Mucosa of stomach (tissue), 1 donor: ENCODE data around the gene GIMAP5.

Source experiments
- H3K27me3 ChIP-seq: one replicate; pipeline ENCODE4 v1.7.0; 2013; ENCODE audit warnings: mild to moderate bottlenecking, low read length; ENCODE audit not compliant: control insufficient read depth, insufficient read depth
- H3K36me3 ChIP-seq: one replicate; pipeline ENCODE4 v1.7.0; 2013; ENCODE audit warnings: low read length; ENCODE audit not compliant: control insufficient read depth, insufficient read depth
- H3K4me1 ChIP-seq: one replicate; pipeline ENCODE4 v1.7.0; 2013; ENCODE audit warnings: mild to moderate bottlenecking, low read length; ENCODE audit not compliant: control insufficient read depth, insufficient read depth
- H3K4me3 ChIP-seq: one replicate; pipeline ENCODE4 v1.7.0; 2013; ENCODE audit warnings: low read length
- H3K9ac ChIP-seq: one replicate; pipeline ENCODE4 v1.7.0; 2013; ENCODE audit warnings: mild to moderate bottlenecking, low read length, moderate library complexity
- H3K9me3 ChIP-seq: one replicate; pipeline ENCODE4 v1.7.0; 2013; ENCODE audit warnings: mild to moderate bottlenecking, low read length, moderate library complexity; ENCODE audit not compliant: control insufficient read depth
- donor health status: Pancreatic carcinoma.

GIMAP5 gene

DNA sequence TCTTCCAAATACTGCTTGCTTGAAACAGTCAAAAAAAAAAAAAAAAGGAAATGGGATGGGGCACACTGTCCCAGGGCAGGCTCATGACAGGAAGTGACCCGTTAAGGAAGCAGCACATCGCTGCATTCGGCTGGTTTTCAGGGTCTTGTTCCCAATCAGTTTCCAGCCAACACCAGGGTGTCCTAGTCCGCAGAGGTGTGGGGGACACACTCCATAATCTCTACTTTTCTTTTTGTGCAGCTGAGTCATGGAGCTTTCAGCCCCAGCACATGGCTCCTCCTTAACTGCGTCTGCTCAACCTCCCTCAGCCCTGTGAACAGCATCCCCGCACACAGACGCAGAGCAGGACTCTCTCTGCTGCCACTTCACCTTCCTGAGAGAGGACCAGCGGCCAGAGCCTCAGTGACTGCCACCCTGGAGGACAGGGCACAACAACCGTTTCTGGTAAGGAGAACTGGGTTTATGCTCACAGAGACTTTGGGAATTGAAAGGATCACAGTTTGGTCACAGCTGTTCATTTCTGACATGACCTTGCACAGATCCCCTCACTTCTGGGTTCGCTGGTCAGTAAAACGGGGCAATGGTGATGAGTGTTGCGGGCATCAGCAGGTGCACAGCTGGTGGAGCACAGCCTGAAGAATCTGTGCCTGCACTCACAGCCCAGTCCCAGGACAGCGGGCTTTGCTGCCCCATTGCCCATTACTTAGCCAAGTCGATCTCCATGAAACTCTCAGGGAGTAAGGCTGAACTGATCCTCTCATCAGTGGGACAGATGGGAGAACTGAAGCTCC is at the start of gene GIMAP5:
Gene GIMAP5, plus strand, starts transcription at position 154 of the 791 bp plus-strand sequence. CDS start 3,467 bp downstream, outside the sequence.
- Histone ChIP-seq H3K4me1 (no peaks in the 10 kb centered on the region), H3K9ac (peak within 1 kb of the TSS; percentile 30), H3K9me3 (no peaks in the 10 kb centered on the region), H3K36me3 (no peaks in the 10 kb centered on the region), H3K4me3 (no peak within 1 kb of the TSS), H3K27me3 (peaks cover 4% of the 10 kb centered on the region)

DNA sequence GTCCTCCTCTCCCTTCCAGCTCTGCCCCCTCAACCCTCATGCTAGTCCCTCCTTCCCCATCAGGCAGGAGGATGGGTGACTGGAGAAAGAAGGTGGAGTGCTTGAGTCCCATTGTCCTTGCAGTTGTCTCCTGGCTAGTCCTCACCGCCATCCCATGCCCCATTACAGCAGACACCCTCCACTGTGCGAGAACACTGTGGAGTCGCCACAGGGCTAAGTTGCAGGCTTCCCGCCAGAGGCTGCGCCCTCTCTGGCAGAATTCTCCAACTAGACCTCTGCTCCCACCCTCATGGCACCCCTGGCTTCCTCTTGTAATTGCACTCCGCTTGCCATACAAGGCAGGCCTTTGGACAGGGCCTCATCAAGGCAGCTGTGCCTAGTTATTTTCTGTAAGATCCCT is 48.6 kb upstream of the GIMAP5 start:
- no peak overlapping the region for H3K4me3 ChIP-seq
- no peaks in the 10 kb centered on the region for H3K27me3 ChIP-seq
- H3K4me1 ChIP-seq = no peaks in the 10 kb centered on the region
- no peaks in the 10 kb centered on the region for H3K9me3 ChIP-seq
- no peak overlapping the region for H3K9ac ChIP-seq
- H3K36me3 ChIP-seq = no peaks in the 10 kb centered on the region

DNA sequence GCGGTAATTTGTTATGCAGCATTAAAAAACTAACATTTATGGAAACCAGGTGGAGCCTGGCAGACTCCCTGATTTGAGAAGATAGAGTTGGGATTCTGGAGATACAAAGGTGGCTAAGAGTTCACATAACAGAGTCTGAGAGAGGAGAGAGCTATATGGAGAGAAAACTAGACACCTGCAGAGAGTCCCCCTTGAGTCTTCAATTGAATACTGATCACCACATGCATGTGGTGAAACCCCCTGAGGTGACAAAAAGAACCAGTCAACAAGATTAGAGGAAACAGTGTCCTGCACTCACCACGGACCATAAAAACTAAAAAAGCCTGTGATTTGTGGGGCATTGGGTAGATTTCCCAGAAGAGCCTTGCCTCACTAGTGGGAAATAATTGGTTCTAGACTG is 41.6 kb upstream of the GIMAP5 start:
- Histone ChIP-seq H3K36me3 (no peaks in the 10 kb centered on the region), H3K9ac (no peak overlapping the region), H3K4me1 (no peaks in the 10 kb centered on the region), H3K4me3 (no peak overlapping the region), H3K9me3 (no peaks in the 10 kb centered on the region), H3K27me3 (no peaks in the 10 kb centered on the region)

DNA sequence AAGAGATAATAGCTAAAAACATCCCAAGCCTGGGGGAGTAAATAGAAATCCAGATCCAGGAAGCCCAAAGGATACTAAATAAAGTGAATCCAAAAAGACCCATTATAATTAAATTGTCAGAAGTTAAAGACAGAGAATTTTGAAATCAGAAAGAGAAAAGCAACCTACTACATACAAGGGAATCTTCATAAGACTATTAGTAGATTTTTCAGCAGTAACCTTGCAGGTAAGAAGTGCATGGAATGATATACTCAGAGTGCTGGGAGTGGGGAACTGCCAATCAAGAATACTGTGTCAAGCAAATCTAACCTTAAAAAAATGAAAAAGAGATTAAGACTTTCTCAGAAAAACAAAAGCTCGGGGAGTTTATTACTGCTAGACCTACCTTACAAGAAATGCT is 34.0 kb upstream of the GIMAP5 start:
- H3K4me3 ChIP-seq = no peak overlapping the region
- H3K9me3 ChIP-seq = no peaks in the 10 kb centered on the region
- no peaks in the 10 kb centered on the region for H3K4me1 ChIP-seq
- no peak overlapping the region for H3K9ac ChIP-seq
- no peaks in the 10 kb centered on the region for H3K36me3 ChIP-seq
- no peaks in the 10 kb centered on the region for H3K27me3 ChIP-seq

DNA sequence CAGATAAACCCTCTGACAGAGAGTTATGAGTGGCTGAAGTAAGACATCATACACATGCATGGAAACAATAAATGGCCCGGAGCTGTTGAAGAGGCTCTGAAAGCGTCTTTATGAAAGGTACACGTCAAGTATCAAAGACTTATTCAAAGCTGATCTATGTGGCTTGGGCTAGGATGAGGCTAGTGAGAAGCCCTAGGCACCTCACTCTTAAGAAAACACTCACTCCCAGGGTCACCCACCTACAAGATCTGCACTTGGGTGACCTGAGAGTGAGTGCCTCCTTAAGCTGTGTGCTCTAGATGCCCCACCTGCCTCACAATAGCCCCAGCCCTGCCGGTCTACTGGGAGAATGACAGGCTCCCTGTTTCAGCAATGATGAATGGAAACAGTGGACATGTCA is 21.9 kb upstream of the GIMAP5 start:
- peaks cover 3% of the 10 kb centered on the region for H3K27me3 ChIP-seq
- no peaks in the 10 kb centered on the region for H3K9me3 ChIP-seq
- no peaks in the 10 kb centered on the region for H3K36me3 ChIP-seq
- no peaks in the 10 kb centered on the region for H3K4me1 ChIP-seq
- no peak overlapping the region for H3K4me3 ChIP-seq
- no peak overlapping the region for H3K9ac ChIP-seq

DNA sequence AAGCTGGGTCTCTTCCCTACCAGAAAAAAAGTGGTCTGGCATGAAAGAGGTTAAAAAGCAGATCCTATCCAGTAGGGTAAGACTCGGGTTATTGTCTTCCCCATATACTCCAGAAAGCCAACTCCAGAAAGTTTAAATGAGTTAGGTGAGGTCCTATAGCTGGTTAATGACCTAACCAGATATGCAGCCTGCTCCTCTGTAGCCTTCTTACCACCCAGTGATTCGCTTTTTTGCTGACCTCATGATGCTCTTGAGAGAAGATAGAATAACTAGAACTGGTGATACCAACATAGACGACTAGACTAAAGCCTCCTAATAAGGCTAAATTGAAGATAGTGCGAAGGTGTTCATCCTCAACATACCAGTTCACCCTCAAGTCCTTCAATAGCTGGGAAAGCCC is 21.5 kb upstream of the GIMAP5 start:
- H3K27me3 ChIP-seq = peaks cover 3% of the 10 kb centered on the region
- no peak overlapping the region for H3K4me3 ChIP-seq
- H3K4me1 ChIP-seq = no peaks in the 10 kb centered on the region

DNA sequence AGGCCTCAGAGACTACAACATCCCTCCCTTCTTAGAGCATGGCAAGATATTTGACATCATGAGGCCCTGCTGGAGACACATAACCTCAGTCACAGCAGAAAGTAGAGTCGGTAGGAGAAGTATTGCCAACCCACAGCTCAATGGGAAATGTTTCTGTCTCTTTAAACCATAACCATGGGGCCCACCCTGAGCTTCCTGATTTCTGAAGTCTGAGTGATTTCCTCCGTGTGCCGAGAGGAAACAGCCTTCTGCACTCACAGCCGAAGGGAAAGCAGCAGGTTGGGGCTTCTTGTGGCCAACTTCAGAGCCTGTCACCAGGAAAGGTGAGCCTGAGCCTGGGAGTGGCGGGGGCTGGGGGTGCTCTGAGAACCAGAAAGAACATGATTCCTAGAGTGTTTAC is 20.9 kb upstream of the GIMAP5 start, which contains the start of gene GIMAP1:
Gene GIMAP1, plus strand, starts transcription at position 246 of the 400 bp plus-strand sequence. CDS start 2,435 bp downstream, outside the sequence.
- Histone ChIP-seq H3K4me3 (no peak within 1 kb of the TSS), H3K9me3 (no peaks in the 10 kb centered on the region), H3K9ac (no peak within 1 kb of the TSS), H3K36me3 (no peaks in the 10 kb centered on the region), H3K27me3 (peaks cover 3% of the 10 kb centered on the region), H3K4me1 (no peaks in the 10 kb centered on the region)

More for the DNA sequence above, 21.5 kb upstream of the GIMAP5 start:
- H3K9me3 ChIP-seq = no peaks in the 10 kb centered on the region
- H3K36me3 ChIP-seq = no peaks in the 10 kb centered on the region
- no peak overlapping the region for H3K9ac ChIP-seq

DNA sequence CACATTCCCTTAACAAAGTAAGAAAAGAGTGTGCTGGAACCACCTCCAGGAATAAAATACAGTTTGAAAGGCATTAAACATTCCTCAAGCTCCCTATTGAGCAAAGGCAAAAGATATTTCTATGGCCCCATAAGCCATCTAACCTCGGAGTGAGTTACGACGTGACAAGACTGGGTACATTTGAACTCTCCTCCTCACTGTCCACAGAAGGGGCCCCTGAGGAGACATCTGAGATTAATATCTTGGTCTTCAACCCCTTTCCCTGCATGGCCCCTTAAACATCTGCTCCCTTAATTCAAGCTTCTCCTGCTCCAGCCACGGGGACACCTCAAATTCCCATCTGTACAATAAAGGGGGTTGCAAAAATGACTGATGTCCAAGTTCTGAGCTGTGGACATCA is 20.3 kb upstream of the GIMAP5 start:
- H3K4me1 ChIP-seq = no peaks in the 10 kb centered on the region
- no peaks in the 10 kb centered on the region for H3K36me3 ChIP-seq
- no peak overlapping the region for H3K9ac ChIP-seq
- no peak overlapping the region for H3K4me3 ChIP-seq
- no peaks in the 10 kb centered on the region for H3K9me3 ChIP-seq
- H3K27me3 ChIP-seq = peaks cover 3% of the 10 kb centered on the region

DNA sequence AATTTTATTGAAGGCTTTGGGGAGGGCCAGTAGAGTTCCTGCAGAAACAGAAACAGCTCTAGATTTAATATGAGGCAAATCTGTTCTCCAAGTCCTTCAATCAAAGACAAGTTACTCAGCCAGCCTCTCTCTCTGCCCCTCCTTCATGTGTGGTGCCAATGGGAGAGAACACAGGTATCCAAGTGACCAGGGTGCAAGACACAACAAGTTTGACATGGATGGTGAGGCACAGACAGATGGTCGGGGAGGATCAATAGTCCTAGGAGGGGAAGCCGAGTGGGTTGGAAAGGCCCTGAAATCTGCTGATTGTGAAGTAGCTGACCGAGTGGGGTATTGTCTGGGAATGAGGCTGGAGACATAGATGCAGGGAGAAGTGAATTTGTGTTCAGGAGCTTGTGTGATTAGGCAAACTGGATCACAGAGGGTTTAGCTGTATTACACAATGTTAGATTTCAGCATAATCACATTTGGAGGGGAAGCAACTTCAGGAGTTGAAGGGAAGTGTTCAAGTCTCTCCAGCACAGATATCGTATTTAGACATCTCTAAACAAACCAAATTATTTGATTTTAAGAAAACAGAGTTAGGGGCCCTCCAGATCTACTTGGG is 19.3 kb upstream of the GIMAP5 start:
- H3K4me3 ChIP-seq = no peak overlapping the region
- H3K9ac ChIP-seq = no peak overlapping the region

DNA sequence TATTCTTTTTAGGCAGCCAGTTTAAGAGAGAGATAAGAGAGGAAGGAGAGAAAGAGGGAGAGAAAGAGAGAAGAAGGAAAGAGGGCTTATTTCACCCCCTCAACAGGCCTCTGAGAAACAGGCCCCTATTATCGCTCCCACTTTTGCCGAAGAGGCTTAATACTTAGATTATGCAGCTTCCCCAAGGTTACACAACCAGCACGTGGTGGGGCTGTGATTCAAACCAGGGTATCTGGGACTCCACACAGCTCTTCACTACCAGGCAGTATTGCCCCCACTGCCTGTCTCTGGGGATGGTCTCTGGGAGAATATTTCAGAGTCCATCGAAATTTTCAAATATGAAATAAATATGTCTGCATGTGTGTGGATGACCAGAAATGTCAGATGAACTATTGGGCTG is 17.8 kb upstream of the GIMAP5 start:
- Histone ChIP-seq H3K4me1 (no peaks in the 10 kb centered on the region), H3K36me3 (no peaks in the 10 kb centered on the region), H3K4me3 (no peak overlapping the region), H3K27me3 (peaks cover 3% of the 10 kb centered on the region), H3K9me3 (no peaks in the 10 kb centered on the region), H3K9ac (no peak overlapping the region)

More for the DNA sequence above, 19.3 kb upstream of the GIMAP5 start:
- Histone ChIP-seq H3K36me3 (no peaks in the 10 kb centered on the region), H3K27me3 (peaks cover 3% of the 10 kb centered on the region), H3K9me3 (no peaks in the 10 kb centered on the region), H3K4me1 (no peaks in the 10 kb centered on the region)

DNA sequence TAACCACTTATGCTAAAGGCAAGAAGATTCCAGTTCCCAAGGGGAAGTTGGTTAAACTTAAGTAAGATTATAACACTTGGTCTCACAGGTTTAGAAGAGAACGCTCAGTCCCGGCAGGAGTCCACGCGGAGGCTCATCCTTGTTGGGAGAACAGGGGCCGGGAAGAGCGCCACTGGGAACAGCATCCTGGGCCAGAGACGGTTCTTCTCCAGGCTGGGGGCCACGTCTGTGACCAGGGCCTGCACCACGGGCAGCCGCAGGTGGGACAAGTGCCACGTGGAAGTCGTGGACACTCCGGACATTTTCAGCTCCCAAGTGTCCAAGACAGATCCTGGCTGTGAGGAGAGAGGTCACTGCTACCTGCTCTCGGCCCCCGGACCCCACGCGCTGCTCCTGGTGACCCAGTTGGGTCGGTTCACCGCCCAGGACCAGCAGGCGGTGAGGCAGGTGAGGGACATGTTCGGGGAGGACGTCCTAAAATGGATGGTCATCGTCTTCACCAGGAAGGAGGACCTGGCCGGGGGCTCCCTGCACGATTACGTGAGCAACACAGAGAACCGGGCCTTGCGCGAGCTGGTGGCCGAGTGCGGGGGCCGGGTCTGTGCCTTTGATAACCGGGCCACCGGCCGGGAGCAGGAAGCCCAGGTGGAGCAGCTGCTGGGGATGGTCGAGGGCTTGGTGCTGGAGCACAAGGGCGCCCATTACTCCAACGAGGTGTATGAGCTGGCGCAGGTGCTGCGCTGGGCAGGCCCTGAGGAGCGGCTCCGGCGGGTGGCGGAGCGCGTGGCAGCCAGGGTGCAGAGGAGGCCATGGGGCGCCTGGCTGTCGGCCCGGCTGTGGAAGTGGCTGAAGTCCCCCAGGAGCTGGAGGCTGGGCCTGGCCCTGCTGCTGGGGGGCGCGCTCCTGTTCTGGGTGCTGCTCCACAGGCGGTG is 17.0 kb upstream of the GIMAP5 start:
- no peaks in the 10 kb centered on the region for H3K36me3 ChIP-seq
- H3K27me3 ChIP-seq = peaks cover 3% of the 10 kb centered on the region
- H3K9me3 ChIP-seq = no peaks in the 10 kb centered on the region
- H3K9ac ChIP-seq = no peak overlapping the region
- H3K4me1 ChIP-seq = no peaks in the 10 kb centered on the region
- no peak overlapping the region for H3K4me3 ChIP-seq

DNA sequence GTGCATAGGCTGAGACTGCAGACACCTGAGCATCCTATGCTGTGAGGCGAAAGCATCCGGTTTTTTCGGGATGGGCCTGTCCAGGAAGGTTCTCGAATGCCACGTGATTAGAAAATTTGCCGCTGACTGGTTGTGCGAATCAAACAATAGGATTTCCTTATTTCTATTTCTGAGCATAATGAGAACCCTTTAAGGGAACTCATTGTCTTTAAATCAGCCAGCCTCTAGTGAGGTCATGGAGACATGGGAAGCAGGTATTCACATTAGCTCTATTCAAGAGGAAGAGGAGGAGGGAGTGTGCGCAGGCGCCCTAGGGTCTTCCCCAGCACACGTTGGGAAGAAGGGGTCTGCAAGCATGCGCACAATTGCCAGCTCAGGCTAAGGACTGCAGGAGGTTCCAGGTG is 15.2 kb upstream of the GIMAP5 start:
- no peak overlapping the region for H3K9ac ChIP-seq
- H3K27me3 ChIP-seq = peaks cover 3% of the 10 kb centered on the region
- no peaks in the 10 kb centered on the region for H3K36me3 ChIP-seq
- H3K9me3 ChIP-seq = no peaks in the 10 kb centered on the region
- H3K4me1 ChIP-seq = no peaks in the 10 kb centered on the region
- no peak overlapping the region for H3K4me3 ChIP-seq
